IMR-90 (cell line): ENCODE measurements around the gene ATP2B1. TPM values are rescaled to one million over a fixed set of nuclear protein-coding genes. Genes with fewer than 3 reads are reported as not detected.

ENCODE experiments used
- ATAC-seq: fragments of 200-7000 bp; cut with Tn5 transposase; 2 replicates; pipeline ENCODE4 v1.9.1; 2020; ENCODE audit warnings: low read depth, mild to moderate bottlenecking, moderate library complexity
- BruUV-seq: library from RNA; stranded (reverse); fragments of 400-500 nt; replicated peaks from 2 replicates; lab custom pipeline; 2021; lab: Mats Ljungman, UMichigan
- CTCF ChIA-PET: fragments of 300-600 bp; formaldehyde crosslinking; extraction: SDS; loops from one replicate; lab custom pipeline; 2021; ENCODE audit warnings: antibody characterized with exemption; lab: Yijun Ruan, JAX
- POLR2A ChIA-PET: fragments of 300-600 bp; sonication (Branson Sonifier 250); formaldehyde crosslinking; loops from one replicate; lab custom pipeline; 2022; ENCODE audit warnings: antibody characterized with exemption; ENCODE audit not compliant: unreplicated experiment; lab: Charles Lee
- DNase-seq: peaks from one replicate; pipeline ENCODE4 v3.0.0; 2013
- H2AFZ ChIP-seq: replicated peaks from 2 replicates; pipeline ENCODE3; 2013; ENCODE audit warnings: low read length, mild to moderate bottlenecking; ENCODE audit not compliant: poor library complexity
- H2AK5ac ChIP-seq: 2 replicates; pipeline ENCODE4 v1.6.1; 2013; ENCODE audit warnings: low read depth, low read length, inconsistent platforms
- H2AK9ac ChIP-seq: replicated peaks from 2 replicates; pipeline ENCODE3; 2013; ENCODE audit warnings: mild to moderate bottlenecking, low read depth, low read length, moderate library complexity; ENCODE audit not compliant: poor library complexity
- H2BK120ac ChIP-seq: 2 replicates; pipeline ENCODE4 v1.6.1; 2013; ENCODE audit warnings: low read depth, low read length, inconsistent platforms
- H2BK15ac ChIP-seq: 3 replicates; pipeline ENCODE4 v1.6.1; 2013; ENCODE audit warnings: low read depth, low read length, inconsistent platforms
- H2BK20ac ChIP-seq: 2 replicates; pipeline ENCODE4 v1.6.1; 2013; ENCODE audit warnings: low read depth, mild to moderate bottlenecking, inconsistent platforms, low read length, moderate library complexity
- H2BK5ac ChIP-seq: 2 replicates; pipeline ENCODE4 v1.6.1; 2013; ENCODE audit warnings: mild to moderate bottlenecking, low read depth, low read length, inconsistent platforms; ENCODE audit not compliant: poor library complexity, severe bottlenecking
- H3K14ac ChIP-seq: replicated peaks from 2 replicates; pipeline ENCODE4 v1.6.1; 2013; ENCODE audit warnings: low read depth, low read length, inconsistent platforms
- H3K18ac ChIP-seq: 2 replicates; pipeline ENCODE4 v1.6.1; 2013; ENCODE audit warnings: low read depth, low read length, control low read depth
- H3K23ac ChIP-seq: 2 replicates; pipeline ENCODE4 v1.6.1; 2013; ENCODE audit warnings: low read depth, low read length, inconsistent platforms
- H3K27ac ChIP-seq: 2 replicates; pipeline ENCODE4 v1.5.1; 2013; ENCODE audit warnings: mild to moderate bottlenecking, control low read depth, low read length; ENCODE audit not compliant: insufficient read depth
- H3K27me3 ChIP-seq: 2 replicates; pipeline ENCODE4 v1.6.1; 2013; ENCODE audit warnings: low read length; ENCODE audit not compliant: control insufficient read depth, insufficient read depth
- H3K36me3 ChIP-seq: 2 replicates; pipeline ENCODE4 v1.6.1; 2013; ENCODE audit warnings: low read length, mixed read lengths; ENCODE audit not compliant: control insufficient read depth, insufficient read depth
- H3K4ac ChIP-seq: 2 replicates; pipeline ENCODE4 v1.6.1; 2013; ENCODE audit warnings: low read depth, low read length, inconsistent platforms
- H3K4me1 ChIP-seq: 2 replicates; pipeline ENCODE4 v1.6.1; 2013; ENCODE audit warnings: low read length, mixed read lengths; ENCODE audit not compliant: control insufficient read depth, insufficient read depth
- H3K4me2 ChIP-seq: 2 replicates; pipeline ENCODE4 v1.6.1; 2013; ENCODE audit warnings: low read depth, mild to moderate bottlenecking, control low read depth, low read length, moderate library complexity
- H3K4me3 ChIP-seq: 2 replicates; pipeline ENCODE4 v1.5.1; 2013; ENCODE audit warnings: low read depth, mild to moderate bottlenecking, control low read depth, low read length, moderate library complexity; ENCODE audit not compliant: insufficient read depth
- H3K56ac ChIP-seq: 2 replicates; pipeline ENCODE4 v1.6.1; 2013; ENCODE audit warnings: low read length, inconsistent platforms; ENCODE audit not compliant: insufficient read depth; ENCODE audit errors: extremely low read depth
- H3K79me1 ChIP-seq, 2 experiments: 2 replicates each; pipeline ENCODE4 v1.6.1; 2013; ENCODE audit warnings: low read length in 2 of 2, inconsistent platforms in 1 of 2, low read depth in 1 of 2
- H3K9ac ChIP-seq: 2 replicates; pipeline ENCODE4 v1.6.1; 2013; ENCODE audit warnings: low read depth, low read length, control low read depth
- H3K9me1 ChIP-seq: 2 replicates; pipeline ENCODE4 v1.6.1; 2013; ENCODE audit warnings: low read length, inconsistent platforms; ENCODE audit not compliant: insufficient read depth
- H3K9me3 ChIP-seq: 2 replicates; pipeline ENCODE4 v1.6.1; 2013; ENCODE audit warnings: low read length; ENCODE audit not compliant: control insufficient read depth, insufficient read depth
- H4K20me1 ChIP-seq: 2 replicates; pipeline ENCODE4 v1.6.1; 2013; ENCODE audit warnings: low read length, inconsistent platforms; ENCODE audit not compliant: insufficient read depth
- H4K5ac ChIP-seq: 2 replicates; pipeline ENCODE4 v1.6.1; 2013; ENCODE audit warnings: mild to moderate bottlenecking, low read depth, low read length, control low read depth
- H4K8ac ChIP-seq, 2 experiments: 2 replicates each; pipeline ENCODE4 v1.6.1; 2013; ENCODE audit warnings: low read depth in 2 of 2, low read length in 2 of 2, control low read depth in 1 of 2, inconsistent platforms in 1 of 2
- H4K91ac ChIP-seq: 2 replicates; pipeline ENCODE4 v1.6.1; 2013; ENCODE audit warnings: low read depth, low read length, inconsistent platforms; ENCODE audit not compliant: insufficient read depth
- BHLHE40 ChIP-seq: fragments of 150-350 bp; IDR thresholded peaks from 2 replicates; pipeline ENCODE4 v1.6.1; 2016; ENCODE audit warnings: mild to moderate bottlenecking, low read depth, low read length
- CEBPB ChIP-seq: IDR thresholded peaks from 2 replicates; pipeline ENCODE4 v1.6.1; 2012; ENCODE audit warnings: low read depth, low read length, improper control_type of control experiment
- CHD1 ChIP-seq: IDR thresholded peaks from 2 replicates; pipeline ENCODE4 v1.6.1; 2012; ENCODE audit warnings: low read depth, low read length, improper control_type of control experiment
- FOS ChIP-seq: fragments of 150-350 bp; IDR thresholded peaks from 2 replicates; pipeline ENCODE4 v1.6.1; 2016; ENCODE audit warnings: low read depth, low read length
- MAFK ChIP-seq: IDR thresholded peaks from 2 replicates; pipeline ENCODE4 v1.6.1; 2012; ENCODE audit warnings: low read depth, low read length, improper control_type of control experiment
- MAZ ChIP-seq: IDR thresholded peaks from 2 replicates; pipeline ENCODE4 v1.6.1; 2012; ENCODE audit warnings: low read depth, mild to moderate bottlenecking, low read length, improper control_type of control experiment, moderate library complexity, borderline replicate concordance
- MXI1 ChIP-seq: IDR thresholded peaks from 2 replicates; pipeline ENCODE4 v1.6.1; 2012; ENCODE audit warnings: low read depth, mild to moderate bottlenecking, low read length, moderate library complexity, borderline replicate concordance
- NFE2L2 ChIP-seq: fragments of 150-350 bp; IDR thresholded peaks from 2 replicates; pipeline ENCODE4 v1.6.1; 2016; ENCODE audit warnings: low read depth, mild to moderate bottlenecking, low read length
- POLR2A ChIP-seq: IDR thresholded peaks from 2 replicates; pipeline ENCODE4 v1.6.1; 2012; ENCODE audit warnings: mild to moderate bottlenecking, low read depth, low read length
- RAD21 ChIP-seq: IDR thresholded peaks from 2 replicates; pipeline ENCODE4 v1.6.1; 2012; ENCODE audit warnings: low read length, improper control_type of control experiment
- RCOR1 ChIP-seq: IDR thresholded peaks from 2 replicates; pipeline ENCODE4 v1.6.1; 2012; ENCODE audit warnings: mild to moderate bottlenecking, low read length, improper control_type of control experiment; ENCODE audit not compliant: insufficient replicate concordance
- RFX5 ChIP-seq: IDR thresholded peaks from 2 replicates; pipeline ENCODE4 v1.8.0; 2012; ENCODE audit warnings: low read depth, mild to moderate bottlenecking, low read length, moderate library complexity
- SMC3 ChIP-seq: fragments of 150-350 bp; IDR thresholded peaks from 2 replicates; pipeline ENCODE4 v1.6.1; 2016; ENCODE audit warnings: low read depth, mild to moderate bottlenecking, antibody characterized with exemption, low read length, moderate library complexity
- WGBS, 2 experiments: methylation state at CpG; one replicate each; pipeline versions ENCODE4 v1.1.5 to v1.1.7; 2013; ENCODE audit warnings: missing lambda C conversion rate in 2 of 2; ENCODE audit not compliant: insufficient read length in 1 of 2; ENCODE audit errors: extremely low coverage in 2 of 2; 5-methylcytosine and 5-hydroxymethylcytosine counted together
- dilution Hi-C: fragments of 300-500 bp; cut with HindIII; formaldehyde crosslinking; loops from one replicate; pipeline ENCODE4 v1.14.3; 2018; ENCODE audit warnings: low sequenced_read_pairs; ENCODE audit not compliant: unreplicated experiment
- in situ Hi-C: fragments of 300-500 bp; cut with MboI; formaldehyde crosslinking; loops from 3 replicates; pipeline ENCODE4 v1.14.3; 2019; ENCODE audit warnings: low sequenced_read_pairs, inconsistent platforms, mixed read lengths
- intact Hi-C: fragments of 100-400 bp; cut with micrococcal nuclease; formaldehyde crosslinking; loops from 2 replicates; pipeline ENCODE4 v1.10.0; 2022
- polyA plus RNA-seq, 3 experiments: library from polyadenylated mRNA; depleted of rRNA; stranded (reverse); fragments of >200 nt; gene quantifications; 2 replicates each; pipeline ENCODE4 v1.2.3, GENCODE V29; 2012; ENCODE audit warnings: low replicate concordance in 1 of 3
- total RNA-seq: library from RNA; depleted of rRNA; stranded (reverse); fragments of >200 nt; gene quantifications from 2 replicates; pipeline ENCODE4 v1.2.3, GENCODE V29; 2012
- TF ChIP-seq, protein P1 (sequence below): fragments of 150-350 bp; IDR thresholded peaks from 2 replicates; pipeline ENCODE4 v1.6.1; 2016; ENCODE audit warnings: low read depth, mild to moderate bottlenecking, low read length, moderate library complexity, borderline replicate concordance
- TF ChIP-seq, protein P2 (sequence below): conservative IDR thresholded peaks from 2 replicates; pipeline ENCODE4 v1.5.1; 2012; ENCODE audit warnings: mild to moderate bottlenecking, low read depth, low read length, improper control_type of control experiment
- TF ChIP-seq, protein P3 (sequence below): fragments of 150-350 bp; IDR thresholded peaks from 2 replicates; pipeline ENCODE4 v1.6.1; 2017; ENCODE audit warnings: mild to moderate bottlenecking, antibody characterized with exemption, low read length, low read depth

The ATP2B1 gene
- total and polyA plus RNA-seq, 2 of the 4 experiments (the other 2 are of a cell fraction), result 9.9 to 32.6 TPM

GRCh38 chr12:89695830-89696229, 12.8 kb downstream of the ATP2B1 start:
- peak overlapping the region; percentile 12; the same call in 1 of the 2 replicates for H2BK120ac ChIP-seq
- H3K14ac ChIP-seq, result 0 out of 2 replicates have a peak overlapping the region, but pooled peaks have one; percentile 52
- H4K5ac ChIP-seq, result no peak overlapping the region
- H4K20me1 ChIP-seq, result peaks cover 45% of the 10 kb centered on the region
- no peak overlapping the region for H3K4ac ChIP-seq
- intact Hi-C loops, result no loop called here
- BruUV-seq, result no TSS peak
- H3K27me3 ChIP-seq, result no peaks in the 10 kb centered on the region
- peaks cover 6% of the 10 kb centered on the region; the same call in 1 of the 2 replicates for H3K9me1 ChIP-seq
- no peak overlapping the region for H3K27ac ChIP-seq
- H3K36me3 ChIP-seq, result no peaks in the 10 kb centered on the region
- H3K4me2 ChIP-seq, result no peak overlapping the region
- no peak overlapping the region for H2BK15ac ChIP-seq
- H3K18ac ChIP-seq, result no peak overlapping the region
- DNase-seq (no peak), ATAC-seq (no peak)
- H2BK5ac ChIP-seq, result no peak overlapping the region
- no peak overlapping the region for H3K56ac ChIP-seq
- CTCF ChIA-PET, result interaction anchor here (0.7 kb wide), 1 partner anchor 78 kb away, joined by 3 read pairs; no protein-coding TSS in a partner anchor
- no peak overlapping the region for H3K4me3 ChIP-seq
- H4K8ac ChIP-seq, result no peak overlapping the region
- H3K9ac ChIP-seq, result no peak overlapping the region
- no peak overlapping the region for H2BK20ac ChIP-seq
- no peaks in the 10 kb centered on the region for H3K9me3 ChIP-seq
- no peak overlapping the region for H2AK5ac ChIP-seq
- dilution Hi-C loops, result no loop called here
- peaks cover 3 to 64% of the 10 kb centered on the region in 2 experiments for H3K79me1 ChIP-seq
- no peak overlapping the region for H2AFZ ChIP-seq
- in situ Hi-C loops, result no loop called here
- peak overlapping the region; percentile 80; the same call in 1 of the 2 replicates for H3K23ac ChIP-seq
- H2AK9ac ChIP-seq, result no peak overlapping the region
- peaks cover 2% of the 10 kb centered on the region; the same call in 1 of the 2 replicates for H3K4me1 ChIP-seq
- POLR2A ChIA-PET, result no interaction called here
- H4K91ac ChIP-seq, result no peak overlapping the region
- TF ChIP-seq MAFK (no peak), POLR2A (no peak), RAD21 (no peak), NFE2L2 (no peak), BHLHE40 (no peak), FOS (no peak), RCOR1 (no peak), CHD1 (no peak), RFX5 (no peak), SMC3 (no peak), CEBPB (no peak), MXI1 (no peak), MAZ (no peak)
- TF ChIP-seq, protein P1, sequence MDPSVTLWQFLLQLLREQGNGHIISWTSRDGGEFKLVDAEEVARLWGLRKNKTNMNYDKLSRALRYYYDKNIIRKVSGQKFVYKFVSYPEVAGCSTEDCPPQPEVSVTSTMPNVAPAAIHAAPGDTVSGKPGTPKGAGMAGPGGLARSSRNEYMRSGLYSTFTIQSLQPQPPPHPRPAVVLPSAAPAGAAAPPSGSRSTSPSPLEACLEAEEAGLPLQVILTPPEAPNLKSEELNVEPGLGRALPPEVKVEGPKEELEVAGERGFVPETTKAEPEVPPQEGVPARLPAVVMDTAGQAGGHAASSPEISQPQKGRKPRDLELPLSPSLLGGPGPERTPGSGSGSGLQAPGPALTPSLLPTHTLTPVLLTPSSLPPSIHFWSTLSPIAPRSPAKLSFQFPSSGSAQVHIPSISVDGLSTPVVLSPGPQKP, result no peak
- TF ChIP-seq, protein P2, sequence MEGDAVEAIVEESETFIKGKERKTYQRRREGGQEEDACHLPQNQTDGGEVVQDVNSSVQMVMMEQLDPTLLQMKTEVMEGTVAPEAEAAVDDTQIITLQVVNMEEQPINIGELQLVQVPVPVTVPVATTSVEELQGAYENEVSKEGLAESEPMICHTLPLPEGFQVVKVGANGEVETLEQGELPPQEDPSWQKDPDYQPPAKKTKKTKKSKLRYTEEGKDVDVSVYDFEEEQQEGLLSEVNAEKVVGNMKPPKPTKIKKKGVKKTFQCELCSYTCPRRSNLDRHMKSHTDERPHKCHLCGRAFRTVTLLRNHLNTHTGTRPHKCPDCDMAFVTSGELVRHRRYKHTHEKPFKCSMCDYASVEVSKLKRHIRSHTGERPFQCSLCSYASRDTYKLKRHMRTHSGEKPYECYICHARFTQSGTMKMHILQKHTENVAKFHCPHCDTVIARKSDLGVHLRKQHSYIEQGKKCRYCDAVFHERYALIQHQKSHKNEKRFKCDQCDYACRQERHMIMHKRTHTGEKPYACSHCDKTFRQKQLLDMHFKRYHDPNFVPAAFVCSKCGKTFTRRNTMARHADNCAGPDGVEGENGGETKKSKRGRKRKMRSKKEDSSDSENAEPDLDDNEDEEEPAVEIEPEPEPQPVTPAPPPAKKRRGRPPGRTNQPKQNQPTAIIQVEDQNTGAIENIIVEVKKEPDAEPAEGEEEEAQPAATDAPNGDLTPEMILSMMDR, result no peak
- TF ChIP-seq, protein P3, sequence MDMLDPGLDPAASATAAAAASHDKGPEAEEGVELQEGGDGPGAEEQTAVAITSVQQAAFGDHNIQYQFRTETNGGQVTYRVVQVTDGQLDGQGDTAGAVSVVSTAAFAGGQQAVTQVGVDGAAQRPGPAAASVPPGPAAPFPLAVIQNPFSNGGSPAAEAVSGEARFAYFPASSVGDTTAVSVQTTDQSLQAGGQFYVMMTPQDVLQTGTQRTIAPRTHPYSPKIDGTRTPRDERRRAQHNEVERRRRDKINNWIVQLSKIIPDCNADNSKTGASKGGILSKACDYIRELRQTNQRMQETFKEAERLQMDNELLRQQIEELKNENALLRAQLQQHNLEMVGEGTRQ, result no peak
- no CpG with 5 or more reads among the region's 1 CpG for WGBS, 2 experiments
